H1 (cell line): Measurements from ENCODE around the gene NOSIP. TPM values are rescaled to one million over a fixed set of nuclear protein-coding genes. Genes with fewer than 3 reads are reported as not detected.
A peak's percentile ranks its signal among the peaks of the same experiment; 100 is the strongest.

ENCODE experiments used
- CTBP2 ChIP-seq: IDR thresholded peaks from 2 replicates; pipeline ENCODE4 v1.7.0; 2011; ENCODE audit warnings: borderline replicate concordance, mild to moderate bottlenecking, moderate library complexity, mixed read lengths, low read length; ENCODE audit not compliant: insufficient read depth, insufficient read length
- FOSL1 ChIP-seq: IDR thresholded peaks from 2 replicates; pipeline ENCODE4 v1.6.1; 2011; ENCODE audit warnings: mild to moderate bottlenecking, low read depth, low read length, moderate library complexity; ENCODE audit not compliant: insufficient read depth
- HDAC6 ChIP-seq: IDR thresholded peaks from one replicate; pipeline ENCODE4 v1.7.1; 2012; ENCODE audit warnings: low read depth, mild to moderate bottlenecking, inconsistent platforms, low read length, moderate library complexity
- KDM1A ChIP-seq: fragments of 200-600, 300-600 bp; sonication (generic); IDR thresholded peaks from 2 replicates; pipeline ENCODE4 v1.7.1; 2016; ENCODE audit warnings: mild to moderate bottlenecking, low read length, borderline replicate concordance
- POU5F1 ChIP-seq: IDR thresholded peaks from 2 replicates; pipeline ENCODE4 v1.6.1; 2011; ENCODE audit warnings: low read depth, mild to moderate bottlenecking, low read length, moderate library complexity
- RFX5 ChIP-seq: IDR thresholded peaks from 2 replicates; pipeline ENCODE4 v1.6.1; 2011; ENCODE audit warnings: low read depth, low read length, improper control_type of control experiment, borderline replicate concordance
- TAF1 ChIP-seq: IDR thresholded peaks from 2 replicates; pipeline ENCODE4 v1.6.1; 2011; ENCODE audit warnings: mild to moderate bottlenecking, low read depth, low read length
- TAF7 ChIP-seq: optimal IDR thresholded peaks from 2 replicates; pipeline ENCODE3; 2011; ENCODE audit warnings: low read depth, mild to moderate bottlenecking, inconsistent platforms, low read length, moderate library complexity, borderline replicate concordance
- polyA plus RNA-seq, 7 experiments: library from polyadenylated mRNA; depleted of rRNA in 3 of 7; stranded (reverse) in 5 of 7; unstranded in 2 of 7; fragments of >200 nt in 5 of 7; fragments of 200-250 nt in 2 of 7; gene quantifications; 1 replicate in 5 of 7; 2 replicates in 1 of 7; 4 replicates in 1 of 7; pipeline versions ENCODE4 v1.2.1 to v1.2.3, GENCODE V29; 2011 to 2013; ENCODE audit warnings: missing spikeins in 2 of 7, mixed read lengths in 2 of 7
- total RNA-seq: library from RNA; stranded (reverse); fragmentation: NEBNext Ultra II Directional; extraction: Animal tissue kit (Norgen Biotek cat#: 25700); gene quantifications from 2 replicates; pipeline ENCODE4 v1.2.1, GENCODE V29; 2021
- TF ChIP-seq, protein P1 (sequence below), 3 experiments: IDR thresholded peaks; 1 replicate in 2 of 3; 2 replicates in 1 of 3; pipeline versions ENCODE4 v1.5.1 to v1.6.1; 2011; ENCODE audit warnings: low read length in 3 of 3, mild to moderate bottlenecking in 3 of 3, inconsistent platforms in 2 of 3, low read depth in 1 of 3, moderate library complexity in 1 of 3; ENCODE audit not compliant: insufficient read depth in 1 of 3; ENCODE audit errors: control extremely low read depth in 1 of 3

The NOSIP gene
- total and polyA plus RNA-seq, 2 of the 8 experiments (the other 6 are each of a cell fraction or from before 2014, with no cell fraction given): 85.1 to 192 TPM

DNA sequence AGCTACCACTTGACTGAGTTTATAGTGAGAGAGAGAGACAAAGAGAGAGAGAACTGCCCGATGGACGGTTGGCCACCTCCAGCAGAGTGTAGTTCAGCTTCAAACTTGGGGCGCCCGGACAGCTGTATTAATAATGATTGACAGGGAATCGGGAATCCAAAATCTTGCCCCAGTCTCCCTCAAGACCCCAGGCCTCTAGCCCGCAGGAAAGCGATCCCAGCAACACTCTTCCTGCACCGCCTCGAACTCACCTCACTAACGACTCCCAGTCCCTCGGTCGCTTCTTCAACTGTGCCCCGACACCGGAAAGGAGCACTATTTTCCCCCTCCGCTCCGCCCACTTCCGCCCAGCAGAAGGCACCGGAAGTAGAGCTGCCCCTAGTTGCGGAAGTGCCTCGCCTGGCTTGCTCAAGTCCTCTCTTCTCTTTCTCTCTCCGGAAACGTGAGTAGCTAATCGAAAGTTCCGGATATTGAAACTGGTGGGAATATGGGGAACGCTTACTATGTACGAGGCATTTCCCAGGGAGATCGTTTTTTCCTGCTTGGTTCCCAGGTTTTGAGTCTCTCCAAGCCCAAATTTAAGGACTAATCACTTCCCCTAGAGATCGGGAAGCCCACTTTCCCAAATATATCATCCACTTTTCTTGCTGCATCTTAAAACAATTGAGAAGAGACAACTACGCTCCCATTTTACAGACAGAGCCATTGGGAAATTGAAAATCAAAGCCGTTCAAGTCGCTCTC, at the start of gene NOSIP (continued):
- TF ChIP-seq, protein P1, sequence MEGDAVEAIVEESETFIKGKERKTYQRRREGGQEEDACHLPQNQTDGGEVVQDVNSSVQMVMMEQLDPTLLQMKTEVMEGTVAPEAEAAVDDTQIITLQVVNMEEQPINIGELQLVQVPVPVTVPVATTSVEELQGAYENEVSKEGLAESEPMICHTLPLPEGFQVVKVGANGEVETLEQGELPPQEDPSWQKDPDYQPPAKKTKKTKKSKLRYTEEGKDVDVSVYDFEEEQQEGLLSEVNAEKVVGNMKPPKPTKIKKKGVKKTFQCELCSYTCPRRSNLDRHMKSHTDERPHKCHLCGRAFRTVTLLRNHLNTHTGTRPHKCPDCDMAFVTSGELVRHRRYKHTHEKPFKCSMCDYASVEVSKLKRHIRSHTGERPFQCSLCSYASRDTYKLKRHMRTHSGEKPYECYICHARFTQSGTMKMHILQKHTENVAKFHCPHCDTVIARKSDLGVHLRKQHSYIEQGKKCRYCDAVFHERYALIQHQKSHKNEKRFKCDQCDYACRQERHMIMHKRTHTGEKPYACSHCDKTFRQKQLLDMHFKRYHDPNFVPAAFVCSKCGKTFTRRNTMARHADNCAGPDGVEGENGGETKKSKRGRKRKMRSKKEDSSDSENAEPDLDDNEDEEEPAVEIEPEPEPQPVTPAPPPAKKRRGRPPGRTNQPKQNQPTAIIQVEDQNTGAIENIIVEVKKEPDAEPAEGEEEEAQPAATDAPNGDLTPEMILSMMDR (IDR thresholded peaks at IDR 0.05; ENCODE audit: control extremely low read depth in 1 of 3, insufficient read depth in 1 of 3, low read depth in 1 of 3, low read length in 3 of 3): no peak
- TF ChIP-seq FOSL1: no peak
- peak; percentile 99 for TF ChIP-seq TAF1
- peak; percentile 92 for TF ChIP-seq TAF7
- peak; percentile 95 for TF ChIP-seq KDM1A
- TF ChIP-seq POU5F1: no peak
- no peak for TF ChIP-seq RFX5
- TF ChIP-seq CTBP2: no peak
- no peak for TF ChIP-seq HDAC6
